ENCODE results near the gene RNASET2.
A peak's percentile ranks its signal among the peaks of the same experiment; 100 is the strongest.

Gene RNASET2

DNA sequence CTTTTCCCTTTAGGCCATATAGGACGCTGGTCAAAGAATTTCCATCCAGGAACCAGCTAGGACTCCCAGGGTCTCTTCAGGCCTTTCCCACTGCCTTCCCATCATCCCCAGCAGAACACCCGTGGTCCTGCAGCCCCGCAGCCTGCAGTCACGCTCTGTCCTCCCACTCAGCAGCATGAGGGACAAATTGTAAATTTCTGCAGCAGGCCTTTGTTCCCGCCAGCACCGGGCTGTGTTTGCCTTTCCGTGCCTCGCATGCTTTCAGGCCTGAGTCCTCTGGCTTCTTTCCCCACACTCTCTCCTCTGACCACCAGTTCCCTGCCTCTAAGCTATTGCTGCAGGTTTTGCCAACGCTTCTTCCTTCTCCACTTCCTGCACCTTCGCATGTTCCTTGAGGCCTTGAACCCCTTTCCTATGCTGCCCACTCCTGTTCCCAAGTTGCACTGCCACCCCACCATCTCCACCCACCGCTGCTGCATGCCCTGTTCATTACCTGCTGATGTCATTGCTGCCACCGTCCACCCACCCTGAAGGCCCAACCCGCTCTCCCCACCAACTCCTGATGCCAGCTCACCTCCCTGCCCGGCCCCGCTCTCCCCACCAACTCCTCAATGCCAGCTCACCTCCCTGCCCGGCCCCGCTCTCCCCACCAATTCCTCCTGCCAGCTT, 49.8 kb downstream of the RNASET2 start:
- DNase-seq (ENCODE audit: low read depth): no peak
- TF ChIP-seq, protein P1, sequence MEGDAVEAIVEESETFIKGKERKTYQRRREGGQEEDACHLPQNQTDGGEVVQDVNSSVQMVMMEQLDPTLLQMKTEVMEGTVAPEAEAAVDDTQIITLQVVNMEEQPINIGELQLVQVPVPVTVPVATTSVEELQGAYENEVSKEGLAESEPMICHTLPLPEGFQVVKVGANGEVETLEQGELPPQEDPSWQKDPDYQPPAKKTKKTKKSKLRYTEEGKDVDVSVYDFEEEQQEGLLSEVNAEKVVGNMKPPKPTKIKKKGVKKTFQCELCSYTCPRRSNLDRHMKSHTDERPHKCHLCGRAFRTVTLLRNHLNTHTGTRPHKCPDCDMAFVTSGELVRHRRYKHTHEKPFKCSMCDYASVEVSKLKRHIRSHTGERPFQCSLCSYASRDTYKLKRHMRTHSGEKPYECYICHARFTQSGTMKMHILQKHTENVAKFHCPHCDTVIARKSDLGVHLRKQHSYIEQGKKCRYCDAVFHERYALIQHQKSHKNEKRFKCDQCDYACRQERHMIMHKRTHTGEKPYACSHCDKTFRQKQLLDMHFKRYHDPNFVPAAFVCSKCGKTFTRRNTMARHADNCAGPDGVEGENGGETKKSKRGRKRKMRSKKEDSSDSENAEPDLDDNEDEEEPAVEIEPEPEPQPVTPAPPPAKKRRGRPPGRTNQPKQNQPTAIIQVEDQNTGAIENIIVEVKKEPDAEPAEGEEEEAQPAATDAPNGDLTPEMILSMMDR (IDR thresholded peaks at IDR 0.05; ENCODE audit: low read length, missing control alignments): no peak
- H3K4me3 ChIP-seq (replicated peaks; ENCODE audit: low read depth, low read length): no peak overlapping the region

DNA sequence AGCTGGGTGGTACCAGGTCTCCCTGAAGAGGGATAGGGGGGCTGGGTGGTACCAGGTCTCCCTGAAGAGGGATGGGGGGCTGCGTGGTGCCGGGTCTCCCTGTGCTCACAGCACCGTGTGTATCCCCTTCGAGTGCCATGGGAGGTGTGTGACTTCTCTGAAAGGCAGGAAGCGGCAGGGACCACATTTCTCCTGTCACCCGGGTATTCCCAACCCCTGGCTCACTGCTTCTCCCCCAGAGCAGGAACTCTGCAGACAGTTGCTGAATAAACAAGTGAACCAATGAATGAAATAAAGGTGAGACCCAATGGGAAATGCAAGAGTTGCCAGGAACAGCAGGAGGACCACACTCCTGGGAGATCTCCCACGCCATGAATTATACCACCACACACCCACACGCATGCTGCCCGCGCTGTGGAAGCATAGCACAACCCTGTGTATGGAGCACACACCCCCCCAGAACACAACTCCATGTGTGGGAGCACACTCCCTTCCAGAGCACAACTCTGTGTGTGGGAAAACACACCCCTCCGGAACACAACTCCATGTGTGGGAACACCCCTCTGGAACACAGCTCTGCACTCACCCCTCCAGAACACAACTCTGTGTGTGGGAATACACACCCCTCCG, 50.7 kb downstream of the RNASET2 start:
- no peak for DNase-seq (ENCODE audit: low read depth)
- TF ChIP-seq, protein P1 (IDR thresholded peaks at IDR 0.05; ENCODE audit: low read length, missing control alignments): no peak
- H3K4me3 ChIP-seq (replicated peaks; ENCODE audit: low read depth, low read length): no peak overlapping the region

DNA sequence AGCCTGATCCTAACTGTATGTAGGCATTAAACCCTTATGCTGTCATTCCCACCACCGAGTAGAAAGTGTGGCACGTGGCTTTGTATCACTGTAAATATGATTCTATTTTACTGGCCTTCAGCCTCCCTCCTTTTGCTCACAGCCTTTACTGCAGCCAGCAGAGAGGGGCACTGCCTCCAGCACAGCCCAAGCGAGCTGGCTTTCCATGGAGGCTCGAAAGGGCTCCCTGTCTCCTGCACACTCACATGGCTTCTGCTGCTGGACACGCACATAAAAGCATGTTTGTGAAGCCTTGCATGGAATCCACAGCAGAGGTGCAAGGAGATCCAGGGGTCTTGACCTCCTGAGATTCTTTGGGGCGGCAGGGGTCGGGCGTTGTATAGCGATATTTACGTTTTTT, 51.3 kb downstream of the RNASET2 start:
- H3K4me3 ChIP-seq (replicated peaks; ENCODE audit: low read depth, low read length): no peak overlapping the region
- TF ChIP-seq, protein P1 (IDR thresholded peaks at IDR 0.05; ENCODE audit: low read length, missing control alignments): no peak
- DNase-seq (ENCODE audit: low read depth): no peak

DNA sequence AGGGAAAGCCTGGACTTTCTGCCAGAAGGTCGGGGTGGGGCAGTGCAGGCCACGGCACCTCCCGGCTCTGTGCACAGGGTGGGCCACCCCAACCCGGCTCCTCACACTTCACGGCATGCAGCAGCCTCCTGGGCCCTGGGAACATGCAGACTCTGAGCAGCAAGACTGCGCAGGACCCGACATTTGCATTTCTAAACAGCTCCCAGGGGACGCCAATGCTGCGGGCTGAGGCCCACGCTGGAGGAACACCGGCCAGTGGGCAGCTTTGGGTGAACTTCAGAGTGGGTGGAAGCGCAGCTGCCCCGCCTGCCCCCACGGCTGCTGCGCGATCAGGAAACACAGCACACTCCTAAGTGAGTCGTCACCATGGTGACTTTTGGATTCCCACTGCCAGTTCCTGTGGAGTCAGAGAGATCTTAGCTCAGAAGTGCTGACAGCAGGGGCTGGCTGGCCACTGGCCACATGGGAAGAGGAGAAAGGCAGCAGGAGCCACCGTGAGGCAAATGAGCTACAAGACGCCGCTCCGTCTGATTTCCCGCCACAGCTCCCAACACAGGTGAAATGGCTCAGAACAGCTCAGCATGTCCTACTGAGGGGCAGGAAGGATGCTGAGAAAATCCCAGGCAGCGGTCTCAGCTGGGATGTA, 52.1 kb downstream of the RNASET2 start:
- no peak overlapping the region for H3K4me3 ChIP-seq (replicated peaks; ENCODE audit: low read depth, low read length)
- peak; percentile 10 for DNase-seq (ENCODE audit: low read depth)
- TF ChIP-seq, protein P1 (IDR thresholded peaks at IDR 0.05; ENCODE audit: low read length, missing control alignments): no peak

DNA sequence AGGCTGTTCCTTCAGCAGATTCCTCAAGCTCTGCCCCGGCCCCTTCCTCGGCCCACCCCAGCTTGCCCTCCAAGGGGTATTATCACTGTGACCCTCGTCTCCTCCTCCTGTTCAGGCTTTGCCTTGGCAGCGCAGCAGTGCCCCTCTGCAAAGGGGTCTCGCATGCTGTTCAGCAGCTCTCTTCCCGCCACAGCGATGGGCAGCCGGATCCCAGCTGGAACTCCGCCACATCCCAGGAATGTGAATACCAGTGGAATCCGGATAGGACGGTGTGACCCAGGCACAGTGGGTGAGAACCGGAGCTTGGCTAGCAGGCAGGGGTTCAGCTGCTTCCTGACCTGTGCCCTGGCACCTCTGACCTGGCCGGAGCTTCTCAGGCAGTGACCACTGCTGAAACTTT, 52.9 kb downstream of the RNASET2 start:
- H3K4me3 ChIP-seq (replicated peaks; ENCODE audit: low read depth, low read length): no peak overlapping the region
- no peak for DNase-seq (ENCODE audit: low read depth)
- TF ChIP-seq, protein P1 (IDR thresholded peaks at IDR 0.05; ENCODE audit: low read length, missing control alignments): no peak

DNA sequence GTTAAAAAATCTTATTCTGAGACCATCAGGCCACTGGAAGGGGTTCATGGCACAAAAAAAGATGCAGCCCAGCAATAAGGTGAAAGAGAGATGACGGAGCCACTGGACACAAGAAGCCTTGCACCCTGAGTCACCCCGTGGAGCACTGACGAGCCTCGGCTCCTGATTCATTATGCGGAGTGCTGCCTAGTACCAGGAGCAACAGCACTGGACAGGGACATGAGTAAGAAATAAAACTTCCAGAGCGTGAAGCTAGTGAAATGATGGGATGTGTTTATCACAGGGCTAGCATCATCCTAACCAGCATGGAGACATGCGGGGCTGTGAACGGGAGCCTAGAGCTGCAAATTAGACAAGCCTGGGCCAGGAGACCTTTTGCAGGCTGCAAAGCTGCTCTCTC, 53.3 kb downstream of the RNASET2 start:
- TF ChIP-seq, protein P1 (IDR thresholded peaks at IDR 0.05; ENCODE audit: low read length, missing control alignments): no peak
- no peak overlapping the region for H3K4me3 ChIP-seq (replicated peaks; ENCODE audit: low read depth, low read length)
- DNase-seq (ENCODE audit: low read depth): no peak

Data from fibroblast of pulmonary artery (primary cell).